Neural cell (in vitro differentiated cells): Measurements from ENCODE around the gene ZIC4. TPM values are rescaled to one million over a fixed set of nuclear protein-coding genes. Genes with fewer than 3 reads are reported as not detected.

Experiments used
- H2AFZ ChIP-seq: fragments of 200-600, 300-800 bp; sonication (generic), shearing (Covaris generic); 2 replicates; pipeline ENCODE4 v1.6.0; 2014; ENCODE audit warnings: low read depth, mild to moderate bottlenecking, antibody characterized with exemption, low read length, moderate library complexity
- H3F3A ChIP-seq: fragments of 200-600 bp; shearing (Covaris generic); 2 replicates; pipeline ENCODE4 v1.6.1; 2016; ENCODE audit warnings: mild to moderate bottlenecking, moderate library complexity, mixed read lengths, antibody characterized with exemption, low read length; ENCODE audit not compliant: insufficient read depth, poor library complexity, severe bottlenecking
- H3K27ac ChIP-seq: fragments of 200-600, 300-800 bp; sonication (generic), shearing (Covaris generic); 2 replicates; pipeline ENCODE4 v1.5.1; 2014; ENCODE audit warnings: mild to moderate bottlenecking, low read length, moderate library complexity
- H3K27me3 ChIP-seq: fragments of 300-800, 200-600 bp; sonication (generic), shearing (Covaris generic); 2 replicates; pipeline ENCODE4 v1.6.0; 2014; ENCODE audit warnings: mild to moderate bottlenecking, low read depth, low read length, moderate library complexity; ENCODE audit not compliant: insufficient read depth
- H3K36me3 ChIP-seq: fragments of 300-800, 200-600 bp; sonication (generic), shearing (Covaris generic); 2 replicates; pipeline ENCODE4 v1.5.1; 2014; ENCODE audit warnings: mild to moderate bottlenecking, antibody characterized with exemption, low read length, moderate library complexity; ENCODE audit not compliant: insufficient read depth
- H3K4me2 ChIP-seq: fragments of 300-800, 200-600 bp; sonication (generic), shearing (Covaris generic); 2 replicates; pipeline ENCODE4 v1.6.0; 2014; ENCODE audit warnings: mild to moderate bottlenecking, low read length
- H3K4me3 ChIP-seq: fragments of 300-800, 200-600 bp; sonication (generic), shearing (Covaris generic); 2 replicates; pipeline ENCODE4 v1.5.1; 2014; ENCODE audit warnings: mild to moderate bottlenecking, low read length, moderate library complexity
- H3K79me2 ChIP-seq: fragments of 200-600 bp; shearing (Covaris generic); replicated peaks from 2 replicates; pipeline ENCODE4 v1.6.0; 2014; ENCODE audit warnings: mild to moderate bottlenecking, low read length, moderate library complexity; ENCODE audit not compliant: insufficient read depth
- H3K9ac ChIP-seq: fragments of 300-800, 200-600 bp; sonication (generic), shearing (Covaris generic); 2 replicates; pipeline ENCODE4 v1.6.1; 2016; ENCODE audit warnings: mild to moderate bottlenecking, low read length, mixed read lengths
- H3K9me2 ChIP-seq: fragments of 200-600 bp; shearing (Covaris generic); 2 replicates; pipeline ENCODE4 v1.6.1; 2016; ENCODE audit warnings: mild to moderate bottlenecking, low read length, mixed read lengths; ENCODE audit not compliant: insufficient read depth
- H3K9me3 ChIP-seq: fragments of 200-600, 300-800 bp; sonication (generic), shearing (Covaris generic); 2 replicates; pipeline ENCODE4 v1.6.1; 2016; ENCODE audit warnings: mild to moderate bottlenecking, mixed run types, low read length, moderate library complexity, mixed read lengths
- H4K20me1 ChIP-seq: fragments of 200-600 bp; shearing (Covaris generic); 2 replicates; pipeline ENCODE4 v1.6.1; 2016; ENCODE audit warnings: mild to moderate bottlenecking, mixed run types; ENCODE audit not compliant: insufficient read depth
- EP300 ChIP-seq: fragments of 450-650 bp; conservative IDR thresholded peaks from 2 replicates; pipeline ENCODE4 v1.6.1; 2014; ENCODE audit warnings: antibody characterized with exemption, mild to moderate bottlenecking, moderate library complexity; ENCODE audit not compliant: poor library complexity, severe bottlenecking
- EZH2 ChIP-seq: fragments of 200-600, 300-800 bp; shearing (Covaris generic), sonication (generic); IDR thresholded peaks from 2 replicates; pipeline ENCODE4 v1.6.1; 2014; ENCODE audit warnings: antibody characterized with exemption, low read length, borderline replicate concordance, mild to moderate bottlenecking; ENCODE audit not compliant: insufficient read depth, poor library complexity, severe bottlenecking
- MXI1 ChIP-seq: fragments of 450-650 bp; conservative IDR thresholded peaks from 2 replicates; pipeline ENCODE4 v1.6.1; 2014; ENCODE audit warnings: antibody characterized with exemption, mild to moderate bottlenecking; ENCODE audit not compliant: poor library complexity, severe bottlenecking
- POLR2AphosphoS5 ChIP-seq: IDR thresholded peaks from 2 replicates; pipeline ENCODE4 v1.6.1; 2012
- RAD21 ChIP-seq: fragments of 450-650 bp; conservative IDR thresholded peaks from 2 replicates; pipeline ENCODE4 v1.6.1; 2014; ENCODE audit warnings: antibody characterized with exemption, mild to moderate bottlenecking, moderate library complexity
- SMC3 ChIP-seq: fragments of 450-650 bp; conservative IDR thresholded peaks from 2 replicates; pipeline ENCODE4 v1.6.1; 2014; ENCODE audit warnings: antibody characterized with exemption, mild to moderate bottlenecking, moderate library complexity; ENCODE audit not compliant: poor library complexity
- TAF1 ChIP-seq: IDR thresholded peaks from 2 replicates; pipeline ENCODE4 v1.6.1; 2012; ENCODE audit warnings: low read depth
- polyA plus RNA-seq: library from polyadenylated mRNA; depleted of rRNA; stranded (reverse); fragments of >200 nt; gene quantifications from 2 replicates; pipeline ENCODE4 v1.2.3, GENCODE V29; 2014
- TF ChIP-seq, protein P1 (sequence below): IDR thresholded peaks from 2 replicates; pipeline ENCODE4 v1.6.1; 2012; ENCODE audit warnings: borderline replicate concordance
- TF ChIP-seq, protein P2 (sequence below): fragments of 450-650 bp; IDR thresholded peaks from 2 replicates; pipeline ENCODE4 v1.5.1; 2014; ENCODE audit warnings: antibody characterized with exemption, mild to moderate bottlenecking, moderate library complexity; ENCODE audit not compliant: poor library complexity, severe bottlenecking

ZIC4 gene
- polyA plus RNA-seq, 1 donor from 2014 or later, result 8.6 TPM

DNA sequence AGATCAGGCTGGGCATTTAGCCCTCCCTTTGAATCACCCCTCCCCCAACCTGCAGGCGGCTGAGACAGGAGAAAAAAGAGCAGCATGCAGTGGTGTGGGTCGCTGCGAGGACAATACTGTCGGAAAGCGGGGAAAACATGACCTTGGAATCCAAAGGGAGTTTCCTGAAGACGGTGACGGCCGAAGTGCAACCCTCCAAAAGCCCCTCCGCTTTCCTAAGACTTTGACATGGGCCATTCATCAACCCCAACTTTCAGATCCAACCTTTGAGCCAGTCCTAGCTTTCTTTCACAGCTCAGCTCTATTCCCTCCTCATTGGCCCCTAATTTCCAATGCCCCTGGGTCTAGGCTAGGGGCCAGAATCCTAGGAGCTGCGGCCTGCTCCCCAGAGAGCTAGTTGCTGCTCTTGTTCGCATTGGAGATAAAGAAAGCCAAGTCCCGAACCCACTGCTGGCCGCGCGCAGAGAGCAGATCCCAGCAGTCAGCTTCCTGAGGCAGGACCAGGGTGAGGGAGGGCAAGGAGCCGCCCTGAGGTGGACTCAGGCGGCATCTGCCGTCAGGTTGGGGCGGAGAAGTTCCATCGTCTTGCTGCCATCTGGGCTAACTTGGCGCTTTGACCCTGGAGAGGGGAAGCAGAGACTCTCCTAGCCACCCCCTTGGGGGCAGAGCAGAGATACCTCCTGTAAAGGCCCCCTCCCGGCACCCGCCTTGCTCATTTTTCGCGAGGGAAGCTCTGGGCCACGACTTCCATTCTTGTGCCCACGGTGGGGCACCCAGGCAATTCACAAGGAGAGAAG, 914 bp downstream of the ZIC4 start:
- no peak overlapping the region for H2AFZ ChIP-seq
- peaks cover 96% of the 10 kb centered on the region for H3K79me2 ChIP-seq
- TF ChIP-seq TAF1 (no peak), POLR2AphosphoS5 (no peak)
- H4K20me1 ChIP-seq, result no peaks in the 10 kb centered on the region
- H3K9me3 ChIP-seq, result no peaks in the 10 kb centered on the region
- no peak overlapping the region for H3K9ac ChIP-seq
- H3K4me2 ChIP-seq, result no peak overlapping the region
- H3K36me3 ChIP-seq, result no peaks in the 10 kb centered on the region
- H3K9me2 ChIP-seq, result no peaks in the 10 kb centered on the region
- no peak overlapping the region for H3K4me3 ChIP-seq
- H3F3A ChIP-seq, result peaks cover 5% of the 10 kb centered on the region
- H3K27ac ChIP-seq, result no peak overlapping the region
- H3K27me3 ChIP-seq, result peaks cover 46% of the 10 kb centered on the region

DNA sequence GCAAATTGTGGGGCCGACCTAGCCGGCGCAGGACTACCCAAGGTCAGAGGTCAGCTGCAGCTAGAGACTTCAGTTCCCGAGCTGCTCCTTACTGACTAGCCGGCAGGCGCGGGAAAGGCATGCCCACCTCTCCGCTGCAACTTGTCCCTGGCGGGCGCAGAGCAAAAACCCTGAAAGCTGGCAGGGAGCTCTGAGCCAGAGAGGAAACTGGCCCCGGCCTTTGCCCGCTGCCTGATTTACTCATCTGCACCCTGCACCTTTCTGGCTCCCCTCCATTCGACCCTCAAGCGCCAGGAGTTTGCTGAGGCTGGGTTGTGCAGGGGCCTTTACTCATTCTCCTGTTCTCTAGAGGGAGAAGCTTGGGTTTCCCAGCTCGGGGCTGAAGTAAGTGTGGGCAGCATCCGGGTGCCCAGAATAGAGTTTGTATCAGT, 1.5 kb downstream of the ZIC4 start:
- no peak overlapping the region for H3K27ac ChIP-seq
- H4K20me1 ChIP-seq, result no peaks in the 10 kb centered on the region
- H3K36me3 ChIP-seq, result no peaks in the 10 kb centered on the region
- H2AFZ ChIP-seq, result no peak overlapping the region
- H3K4me3 ChIP-seq, result no peak overlapping the region
- no peak overlapping the region for H3K4me2 ChIP-seq
- H3K79me2 ChIP-seq, result peaks cover 96% of the 10 kb centered on the region
- H3K9me2 ChIP-seq, result no peaks in the 10 kb centered on the region
- H3K9me3 ChIP-seq, result no peaks in the 10 kb centered on the region
- peaks cover 46% of the 10 kb centered on the region for H3K27me3 ChIP-seq
- H3F3A ChIP-seq, result peaks cover 5% of the 10 kb centered on the region
- TF ChIP-seq EZH2 (no peak), MXI1 (no peak), TAF1 (no peak), SMC3 (no peak), RAD21 (no peak), EP300 (no peak), POLR2AphosphoS5 (no peak)
- TF ChIP-seq, protein P1, sequence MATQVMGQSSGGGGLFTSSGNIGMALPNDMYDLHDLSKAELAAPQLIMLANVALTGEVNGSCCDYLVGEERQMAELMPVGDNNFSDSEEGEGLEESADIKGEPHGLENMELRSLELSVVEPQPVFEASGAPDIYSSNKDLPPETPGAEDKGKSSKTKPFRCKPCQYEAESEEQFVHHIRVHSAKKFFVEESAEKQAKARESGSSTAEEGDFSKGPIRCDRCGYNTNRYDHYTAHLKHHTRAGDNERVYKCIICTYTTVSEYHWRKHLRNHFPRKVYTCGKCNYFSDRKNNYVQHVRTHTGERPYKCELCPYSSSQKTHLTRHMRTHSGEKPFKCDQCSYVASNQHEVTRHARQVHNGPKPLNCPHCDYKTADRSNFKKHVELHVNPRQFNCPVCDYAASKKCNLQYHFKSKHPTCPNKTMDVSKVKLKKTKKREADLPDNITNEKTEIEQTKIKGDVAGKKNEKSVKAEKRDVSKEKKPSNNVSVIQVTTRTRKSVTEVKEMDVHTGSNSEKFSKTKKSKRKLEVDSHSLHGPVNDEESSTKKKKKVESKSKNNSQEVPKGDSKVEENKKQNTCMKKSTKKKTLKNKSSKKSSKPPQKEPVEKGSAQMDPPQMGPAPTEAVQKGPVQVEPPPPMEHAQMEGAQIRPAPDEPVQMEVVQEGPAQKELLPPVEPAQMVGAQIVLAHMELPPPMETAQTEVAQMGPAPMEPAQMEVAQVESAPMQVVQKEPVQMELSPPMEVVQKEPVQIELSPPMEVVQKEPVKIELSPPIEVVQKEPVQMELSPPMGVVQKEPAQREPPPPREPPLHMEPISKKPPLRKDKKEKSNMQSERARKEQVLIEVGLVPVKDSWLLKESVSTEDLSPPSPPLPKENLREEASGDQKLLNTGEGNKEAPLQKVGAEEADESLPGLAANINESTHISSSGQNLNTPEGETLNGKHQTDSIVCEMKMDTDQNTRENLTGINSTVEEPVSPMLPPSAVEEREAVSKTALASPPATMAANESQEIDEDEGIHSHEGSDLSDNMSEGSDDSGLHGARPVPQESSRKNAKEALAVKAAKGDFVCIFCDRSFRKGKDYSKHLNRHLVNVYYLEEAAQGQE, result no peak
- TF ChIP-seq, protein P2, sequence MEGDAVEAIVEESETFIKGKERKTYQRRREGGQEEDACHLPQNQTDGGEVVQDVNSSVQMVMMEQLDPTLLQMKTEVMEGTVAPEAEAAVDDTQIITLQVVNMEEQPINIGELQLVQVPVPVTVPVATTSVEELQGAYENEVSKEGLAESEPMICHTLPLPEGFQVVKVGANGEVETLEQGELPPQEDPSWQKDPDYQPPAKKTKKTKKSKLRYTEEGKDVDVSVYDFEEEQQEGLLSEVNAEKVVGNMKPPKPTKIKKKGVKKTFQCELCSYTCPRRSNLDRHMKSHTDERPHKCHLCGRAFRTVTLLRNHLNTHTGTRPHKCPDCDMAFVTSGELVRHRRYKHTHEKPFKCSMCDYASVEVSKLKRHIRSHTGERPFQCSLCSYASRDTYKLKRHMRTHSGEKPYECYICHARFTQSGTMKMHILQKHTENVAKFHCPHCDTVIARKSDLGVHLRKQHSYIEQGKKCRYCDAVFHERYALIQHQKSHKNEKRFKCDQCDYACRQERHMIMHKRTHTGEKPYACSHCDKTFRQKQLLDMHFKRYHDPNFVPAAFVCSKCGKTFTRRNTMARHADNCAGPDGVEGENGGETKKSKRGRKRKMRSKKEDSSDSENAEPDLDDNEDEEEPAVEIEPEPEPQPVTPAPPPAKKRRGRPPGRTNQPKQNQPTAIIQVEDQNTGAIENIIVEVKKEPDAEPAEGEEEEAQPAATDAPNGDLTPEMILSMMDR, result no peak
- H3K9ac ChIP-seq, result no peak overlapping the region
